GM10266 (cell line): ENCODE results near the gene PAK4.
"Not testable (repeated sequence)": the region's sequence is repeated elsewhere in the genome, so short reads cannot be mapped to it uniquely, and the experiment has no call there.

ENCODE experiments used
- DNase-seq: peaks from one replicate; pipeline ENCODE4 v3.0.0; 2012; ENCODE audit errors: extremely low spot score
- CTCF ChIP-seq: IDR thresholded peaks from 2 replicates; pipeline ENCODE4 v1.5.1; 2012; ENCODE audit warnings: mild to moderate bottlenecking, low read depth; ENCODE audit not compliant: control insufficient read depth, insufficient read depth; ENCODE audit errors: missing control alignments

The PAK4 gene

GRCh38 chr19:39115105-39115847 lies 10.3 kb upstream of the PAK4 start:
- no peak for TF ChIP-seq CTCF
- DNase-seq = no peak

- not testable (repeated sequence) for DNase-seq
Measured at GRCh38 chr19:39117023-39117422, 8.6 kb upstream of the PAK4 start.

GRCh38 chr19:39119830-39120229 lies 5.8 kb upstream of the PAK4 start:
- DNase-seq = no peak
- no peak for TF ChIP-seq CTCF

GRCh38 chr19:39122934-39123731 lies 2.5 kb upstream of the PAK4 start:
- DNase-seq = no peak
- no peak for TF ChIP-seq CTCF

GRCh38 chr19:39124136-39124764 lies 1.3 kb upstream of the PAK4 start:
- no peak for DNase-seq
- no peak for TF ChIP-seq CTCF

GRCh38 chr19:39125199-39125553 lies 410 bp upstream of the PAK4 start:
- no peak for DNase-seq
- TF ChIP-seq CTCF = no peak

- no peak for TF ChIP-seq CTCF
- no peak for DNase-seq
Measured at GRCh38 chr19:39126312-39127187, 964 bp downstream of the PAK4 start.
